NCI-H82 treated with DMSO at 0.1 percent for 48 hours (cell line): ENCODE measurements around the gene LRMDA.

Source experiments
- DNase-seq: peaks from one replicate; lab custom pipeline; 2025; ENCODE audit not compliant: unreplicated experiment; lab: John Stamatoyannopoulos, UW

Gene LRMDA

DNA sequence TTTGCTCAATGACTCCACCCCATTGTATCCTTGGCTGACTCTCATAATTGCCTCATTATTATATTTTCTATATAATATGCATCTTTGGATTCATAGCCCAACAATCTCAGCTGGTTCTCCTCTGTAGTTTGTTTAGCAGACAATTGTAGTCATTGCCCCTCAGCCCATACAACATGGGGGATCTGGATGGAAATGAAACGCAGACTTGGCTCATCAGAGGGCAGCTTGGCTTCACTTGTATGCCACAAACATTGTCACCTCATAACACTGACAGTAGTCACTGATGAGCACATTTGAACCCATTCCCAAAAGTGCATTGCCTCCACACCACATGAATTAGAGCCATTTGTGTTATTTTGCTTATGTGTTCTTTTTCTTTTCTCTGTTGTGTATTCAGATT lies 963.8 kb downstream of the LRMDA start:
- DNase-seq: no peak

DNA sequence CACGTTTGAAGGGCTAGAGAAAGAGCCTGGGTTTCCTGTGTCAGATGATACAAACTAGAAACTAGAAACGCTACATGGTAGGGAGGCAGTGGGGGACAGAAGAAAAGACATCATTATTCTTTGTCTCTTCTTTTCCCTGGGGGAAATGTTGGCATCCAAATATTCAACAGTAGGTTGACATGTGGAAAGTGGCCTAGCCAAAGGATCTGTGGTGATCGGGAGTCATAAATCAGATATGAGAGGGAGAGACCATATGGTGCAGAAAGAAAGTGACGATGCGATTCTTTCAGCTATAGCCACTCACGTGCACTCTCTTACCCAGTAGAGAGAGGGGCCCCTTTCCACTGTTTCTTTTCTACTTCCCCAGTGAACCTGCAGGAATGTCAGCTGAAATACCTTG lies 964.7 kb downstream of the LRMDA start:
- peak; percentile 14 for DNase-seq

DNA sequence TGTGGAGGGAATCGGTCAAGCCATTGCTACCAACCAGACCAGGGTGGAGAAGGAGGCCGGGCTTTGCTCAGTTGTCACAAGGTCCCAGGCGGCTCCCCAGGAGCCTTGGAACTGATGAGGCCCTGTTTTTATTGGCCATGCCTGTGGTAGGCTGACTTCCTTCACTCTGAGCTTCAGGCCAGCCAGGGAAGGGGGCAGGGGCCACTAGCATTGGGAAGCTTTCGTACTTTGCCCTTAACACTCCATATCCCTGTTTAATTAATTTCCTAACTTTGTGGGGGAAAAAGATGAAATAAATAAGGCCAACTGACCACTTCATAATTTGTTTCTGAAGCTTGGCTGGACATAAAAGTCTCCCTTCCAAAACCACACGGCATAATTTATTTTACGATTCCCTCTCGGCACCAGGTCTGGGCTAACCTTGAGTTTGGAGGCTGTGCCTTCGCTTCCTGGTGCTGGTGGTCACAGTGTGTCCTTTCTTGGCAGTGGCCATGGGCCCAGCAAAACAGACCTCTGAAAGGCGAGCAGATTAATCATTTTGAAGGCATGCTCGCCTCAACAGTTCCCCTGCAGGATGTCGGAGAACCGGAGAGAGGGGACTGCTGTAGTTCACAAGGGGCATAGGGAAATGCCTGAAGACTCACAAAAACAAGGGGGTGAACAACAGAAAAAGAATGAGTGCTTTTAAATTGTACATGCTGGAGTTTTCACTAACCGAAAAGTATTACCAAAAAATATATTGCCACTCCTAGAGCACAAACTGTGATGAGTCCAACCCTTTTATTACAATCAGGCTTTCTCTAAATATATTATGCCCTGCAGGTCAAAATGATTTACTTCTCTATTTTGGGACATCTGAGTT lies 966.0 kb downstream of the LRMDA start:
- no peak for DNase-seq

DNA sequence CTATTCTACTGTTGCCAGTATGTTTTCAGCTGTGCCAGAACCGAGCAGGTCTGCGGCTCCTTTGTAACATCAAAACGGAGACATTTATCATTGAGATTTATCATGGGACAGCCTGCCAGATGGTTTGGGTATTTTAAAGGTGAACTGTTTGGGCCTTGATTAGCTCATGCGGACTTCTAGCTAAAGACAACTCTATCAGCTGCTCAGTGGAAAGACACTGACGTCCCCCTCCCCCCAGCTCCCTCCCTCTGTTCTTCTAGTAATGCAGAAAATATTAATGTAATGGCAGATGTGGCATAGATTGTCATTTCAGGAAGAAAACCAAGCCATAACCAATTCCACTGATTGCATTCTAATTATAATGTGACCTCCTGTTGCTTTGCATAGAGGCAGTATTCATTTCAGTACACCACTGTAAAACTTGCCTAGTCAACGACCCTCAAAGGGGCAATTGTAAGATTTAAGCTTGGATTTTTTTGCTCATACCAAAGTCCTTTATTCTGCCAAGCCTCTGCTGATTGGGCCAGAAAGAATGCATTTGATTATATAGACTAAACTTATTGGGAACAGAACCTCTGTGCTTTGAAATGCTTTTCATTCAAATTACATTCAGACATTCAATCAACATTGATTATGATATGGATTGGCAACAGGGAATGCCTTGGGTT lies 966.8 kb downstream of the LRMDA start:
- peak; percentile 26 for DNase-seq

DNA sequence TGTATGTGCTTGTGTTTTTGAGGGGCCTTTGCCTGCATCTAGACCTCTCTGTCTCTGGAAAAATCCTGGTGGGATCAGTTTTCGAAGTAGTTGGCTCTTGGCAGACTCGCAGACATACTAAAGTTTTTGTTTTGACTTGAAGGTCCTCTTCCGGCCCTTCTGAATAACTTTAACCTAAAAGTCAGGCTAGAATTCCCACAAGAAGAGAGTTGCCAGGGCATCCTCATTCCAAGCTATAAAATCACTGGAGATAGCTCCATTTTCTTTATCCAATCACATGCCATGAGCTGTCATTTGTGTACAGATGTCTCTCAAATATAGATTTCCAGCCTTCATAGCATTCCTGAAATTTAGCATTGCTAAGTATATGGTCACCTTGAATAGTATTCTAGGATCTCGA lies 967.8 kb downstream of the LRMDA start:
- DNase-seq: no peak

DNA sequence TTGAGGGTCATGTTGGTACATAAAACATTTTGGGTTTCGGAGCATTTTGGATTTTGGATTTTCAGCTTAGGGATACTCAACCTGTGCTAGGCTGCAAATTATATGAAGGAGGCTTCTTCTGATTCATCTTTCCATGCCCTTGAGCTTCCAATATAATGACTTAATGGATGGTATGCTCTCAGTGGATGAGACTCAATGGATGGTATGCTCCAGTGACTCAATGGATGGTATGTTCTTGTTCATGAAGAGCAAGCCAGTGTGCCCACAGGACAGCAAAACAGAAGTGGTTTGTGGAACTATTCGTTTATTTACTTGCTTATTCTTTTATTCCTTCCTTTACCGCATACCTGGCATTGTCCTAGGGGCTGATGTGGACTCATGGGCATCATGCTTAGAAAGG lies 969.6 kb downstream of the LRMDA start:
- DNase-seq: no peak

DNA sequence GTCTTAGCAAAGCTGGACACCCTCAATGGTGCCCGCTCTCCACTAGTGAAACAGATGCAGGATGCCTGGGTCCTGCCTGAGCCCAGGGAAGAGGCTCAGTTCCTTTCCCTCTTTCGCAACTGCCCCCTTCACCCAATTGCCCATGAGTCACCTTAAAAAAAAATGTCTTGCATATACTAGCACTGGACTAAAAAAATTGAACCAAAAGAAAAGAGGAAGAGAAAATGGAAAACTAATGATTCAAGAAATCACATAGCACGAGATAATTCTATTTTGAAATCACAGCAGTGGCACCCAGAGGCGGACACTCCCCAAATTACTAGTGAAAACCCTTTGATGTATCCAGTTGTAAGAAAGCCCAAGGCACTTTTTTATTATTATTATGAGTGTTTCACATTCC lies 972.5 kb downstream of the LRMDA start:
- no peak for DNase-seq

DNA sequence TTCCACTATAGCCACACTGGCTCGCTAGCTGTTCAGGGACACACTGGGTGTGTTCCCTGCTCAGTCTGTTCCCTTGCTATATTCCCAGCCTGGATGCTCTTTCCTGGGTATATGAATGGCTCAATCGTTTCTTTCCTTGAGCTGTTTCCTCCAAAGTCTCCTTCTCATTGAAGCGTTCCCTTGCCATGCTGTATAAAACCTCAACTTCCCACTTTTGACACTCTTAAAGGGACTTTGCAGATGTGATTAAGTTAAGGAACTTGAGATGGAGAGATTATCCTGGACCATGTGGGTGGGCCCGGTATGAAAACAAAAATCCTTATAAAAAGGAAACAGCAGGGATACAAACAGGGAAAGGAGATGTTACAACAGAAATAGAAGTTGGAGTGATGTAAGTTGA lies 973.1 kb downstream of the LRMDA start:
- no peak for DNase-seq

DNA sequence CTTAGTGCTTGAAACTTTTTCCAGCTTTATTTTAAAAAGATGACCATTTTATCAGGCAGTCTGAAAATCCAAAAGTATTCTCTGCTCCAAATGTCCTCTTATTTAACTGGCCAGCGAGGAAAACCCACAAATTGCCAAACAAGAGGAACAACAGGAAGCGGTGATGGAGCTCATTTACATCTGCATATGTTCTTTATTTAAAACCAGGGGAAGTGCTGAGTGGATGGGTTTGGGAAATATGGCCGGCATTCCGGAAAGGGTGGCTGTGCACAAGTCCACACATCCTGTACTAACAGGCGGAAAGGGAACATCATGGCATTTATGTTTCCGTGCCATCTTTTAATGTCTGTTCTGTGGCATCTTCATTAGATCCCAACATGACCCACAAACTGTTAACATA lies 974.5 kb downstream of the LRMDA start:
- DNase-seq: no peak

DNA sequence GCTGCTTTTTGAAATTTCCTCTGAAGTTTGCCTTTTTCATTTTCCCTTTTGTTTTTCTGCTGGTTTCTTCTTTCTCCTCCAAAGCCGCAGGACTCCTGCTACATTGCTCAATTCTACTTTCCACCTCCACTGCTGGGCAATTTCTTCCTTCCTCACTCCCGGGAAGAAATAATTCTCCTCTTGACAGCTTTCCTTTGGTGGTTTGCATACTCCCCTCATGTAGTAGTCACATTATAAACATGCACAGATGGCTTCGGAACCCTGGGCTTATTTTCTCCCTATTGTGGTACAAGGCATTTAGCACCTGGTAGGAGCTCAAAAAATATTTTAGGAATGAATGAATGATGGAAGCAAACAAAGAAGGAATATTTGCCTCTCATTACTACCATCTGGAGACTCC lies 977.2 kb downstream of the LRMDA start:
- DNase-seq: no peak

DNA sequence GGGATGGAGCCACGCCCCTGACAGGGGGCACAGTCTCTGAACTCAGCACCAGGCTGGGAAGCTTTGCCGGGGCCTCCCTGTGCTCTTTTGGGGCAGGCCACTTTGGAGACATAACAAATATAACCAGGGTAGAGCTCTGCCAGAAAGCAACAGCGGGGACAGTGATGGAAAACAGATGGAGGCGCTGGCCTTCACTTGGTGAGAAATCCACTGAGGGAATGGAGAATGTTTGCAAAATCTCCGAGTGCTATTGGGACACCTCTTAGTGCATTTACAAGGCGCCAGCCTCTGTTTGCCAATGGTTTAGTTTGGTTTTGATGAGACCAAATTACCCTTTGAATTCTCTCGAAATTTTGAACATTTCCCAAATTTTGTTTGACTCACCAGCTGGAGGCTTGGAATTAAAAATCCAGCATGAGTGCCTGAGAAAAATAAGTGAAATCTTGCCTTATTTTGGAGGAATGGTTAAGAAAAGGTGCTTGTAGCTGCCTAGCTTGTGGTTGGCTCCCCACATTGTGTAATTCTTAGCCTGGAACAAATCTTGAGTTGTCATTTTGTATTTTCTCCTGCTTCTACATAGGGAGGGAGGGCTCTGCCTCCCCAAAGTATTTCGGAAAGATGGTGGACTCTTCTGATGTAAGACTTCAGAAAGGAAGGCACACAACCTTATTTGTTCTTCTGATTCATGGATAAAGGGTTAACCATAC lies 980.5 kb downstream of the LRMDA start:
- no peak for DNase-seq

DNA sequence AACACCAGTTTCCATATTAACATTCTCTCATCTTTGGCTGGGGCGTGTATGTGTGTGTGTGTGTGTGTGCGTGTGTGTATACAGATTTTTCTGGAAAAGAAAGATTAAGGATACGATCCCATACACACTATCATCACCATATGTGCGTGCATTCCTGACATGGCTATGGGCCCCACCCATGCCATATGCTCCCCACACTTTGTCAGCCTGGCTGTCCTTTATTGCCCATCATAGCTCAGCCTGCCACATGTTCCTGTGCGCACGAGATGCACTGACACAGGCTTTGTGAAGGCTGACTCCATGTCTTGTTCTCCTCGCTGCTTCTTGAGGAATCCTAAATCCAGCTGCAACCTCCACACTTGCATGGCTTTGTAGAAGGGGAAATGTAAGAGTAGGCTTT lies 984.1 kb downstream of the LRMDA start:
- DNase-seq: no peak

DNA sequence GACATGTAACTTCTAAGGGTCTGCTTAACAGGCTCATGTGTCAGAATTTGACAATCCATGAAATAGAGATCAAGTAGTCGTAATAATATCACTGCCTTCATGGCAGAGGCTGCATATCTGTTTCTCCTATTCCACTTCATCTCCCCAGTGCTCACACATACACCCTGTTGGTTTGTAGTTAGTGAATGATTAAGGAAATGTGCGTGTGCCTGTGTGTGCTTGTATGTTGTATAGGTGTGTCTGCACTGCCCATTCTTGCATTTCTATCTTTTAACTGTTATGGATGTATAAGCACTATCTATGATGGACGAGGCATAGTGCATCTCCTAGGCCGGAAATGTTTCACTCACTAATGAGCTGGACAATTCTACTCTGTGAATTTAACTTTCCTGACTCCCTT lies 985.2 kb downstream of the LRMDA start:
- DNase-seq: no peak

DNA sequence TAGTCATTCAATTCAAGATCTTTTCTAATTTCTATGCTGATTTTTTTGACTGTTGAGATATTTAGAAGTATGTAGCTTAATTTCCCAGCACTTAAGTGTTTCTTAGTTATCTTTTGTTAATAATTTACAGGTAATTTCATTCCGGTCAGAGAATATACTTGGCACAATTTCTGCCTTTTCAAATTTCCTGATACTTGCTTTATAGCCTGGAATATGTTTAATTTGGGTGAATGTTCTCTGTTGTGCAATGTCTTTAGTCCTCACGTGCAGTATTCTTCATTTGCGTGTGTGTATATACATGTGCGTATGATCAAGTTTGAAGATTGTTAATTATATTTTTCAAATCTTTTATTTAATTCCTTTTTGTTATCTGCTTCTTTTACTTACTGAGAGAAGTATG lies 989.3 kb downstream of the LRMDA start:
- DNase-seq: no peak

DNA sequence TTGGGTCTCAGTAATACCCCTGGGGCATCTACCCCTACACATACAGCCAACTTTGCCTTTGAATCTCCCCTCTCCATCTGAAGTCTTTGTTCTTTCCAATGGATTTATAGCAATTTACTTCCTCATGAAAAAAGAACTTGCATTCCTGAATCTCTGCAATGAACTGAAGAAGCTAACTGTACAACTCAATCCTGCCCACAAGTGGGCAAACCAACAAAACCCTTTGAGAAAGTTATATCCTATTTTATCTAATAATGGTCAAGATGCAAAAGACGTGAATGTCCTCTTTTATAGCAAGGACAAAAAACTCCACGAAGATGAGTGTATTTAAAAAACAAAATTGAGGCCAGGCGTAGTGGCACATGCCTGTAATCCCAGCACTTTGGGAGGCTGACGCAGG lies 991.3 kb downstream of the LRMDA start:
- DNase-seq: no peak

DNA sequence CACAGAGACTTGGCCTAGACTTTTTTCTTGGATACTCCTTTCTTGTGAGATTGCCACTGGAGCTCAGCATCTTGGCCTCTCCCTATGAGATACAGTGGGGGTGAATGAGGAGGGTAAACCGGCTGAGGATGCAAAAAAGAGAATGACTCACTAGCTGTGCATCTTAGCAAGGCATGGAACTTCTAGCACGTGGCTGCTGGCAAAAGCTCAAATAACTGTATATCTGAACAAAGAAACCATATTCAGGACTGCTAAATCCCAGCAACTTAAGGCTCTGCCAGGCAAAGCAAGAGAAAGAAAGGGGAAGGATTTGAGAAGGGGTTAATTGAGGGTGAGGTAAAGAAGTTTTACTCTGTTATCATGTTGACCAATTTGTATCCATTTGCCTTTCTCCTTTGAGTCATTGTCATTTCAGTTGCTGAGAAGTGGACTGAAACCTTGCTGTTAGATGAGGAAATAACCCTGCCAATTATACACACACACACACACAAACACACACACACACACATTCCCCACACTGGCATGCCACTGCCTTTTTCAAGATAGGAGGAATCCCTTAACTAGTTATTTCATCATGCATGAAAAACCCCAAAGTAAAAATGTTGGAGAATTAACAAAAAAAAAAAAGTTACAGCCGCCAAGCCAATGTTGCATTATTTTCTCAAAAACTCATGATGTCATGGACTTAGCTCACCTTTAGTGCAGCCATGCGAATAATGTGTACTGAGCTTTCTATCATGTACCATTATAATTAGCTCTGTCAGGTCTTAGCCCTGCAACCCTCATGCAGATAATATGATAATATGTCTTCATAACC lies 997.3 kb downstream of the LRMDA start:
- DNase-seq: no peak

DNA sequence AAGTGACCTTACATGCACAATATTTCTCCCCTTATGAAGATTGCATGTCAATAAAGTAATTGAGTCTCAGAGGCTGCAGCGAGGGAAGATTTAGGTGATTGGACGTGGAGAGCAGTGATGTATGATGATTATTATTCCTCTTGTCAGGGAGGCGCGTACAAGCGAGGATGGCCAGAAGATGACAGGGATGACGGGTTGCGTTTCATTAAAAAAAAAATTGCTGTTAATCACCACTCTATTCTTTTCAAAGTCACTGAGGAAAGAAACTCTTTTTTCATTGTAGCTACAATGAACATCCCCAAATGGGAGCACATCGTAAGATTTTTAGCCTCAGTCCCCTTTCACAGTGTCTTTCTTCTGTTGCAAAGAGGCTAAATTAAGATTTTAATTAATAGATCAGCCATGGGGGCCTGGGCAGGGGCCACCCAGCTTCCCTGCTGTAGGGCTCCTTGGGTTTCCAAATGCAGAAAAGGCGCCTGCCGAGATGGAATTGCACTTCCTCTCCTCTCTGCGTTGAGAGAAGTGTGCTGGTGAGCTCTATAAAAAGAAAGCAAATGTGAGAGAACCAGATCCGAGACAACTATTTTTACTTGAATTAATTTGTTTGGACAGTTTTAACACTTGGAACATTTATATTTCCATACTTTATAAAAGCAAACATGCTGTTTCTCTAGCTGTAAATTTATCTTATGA lies 998.1 kb downstream of the LRMDA start:
- no peak for DNase-seq

DNA sequence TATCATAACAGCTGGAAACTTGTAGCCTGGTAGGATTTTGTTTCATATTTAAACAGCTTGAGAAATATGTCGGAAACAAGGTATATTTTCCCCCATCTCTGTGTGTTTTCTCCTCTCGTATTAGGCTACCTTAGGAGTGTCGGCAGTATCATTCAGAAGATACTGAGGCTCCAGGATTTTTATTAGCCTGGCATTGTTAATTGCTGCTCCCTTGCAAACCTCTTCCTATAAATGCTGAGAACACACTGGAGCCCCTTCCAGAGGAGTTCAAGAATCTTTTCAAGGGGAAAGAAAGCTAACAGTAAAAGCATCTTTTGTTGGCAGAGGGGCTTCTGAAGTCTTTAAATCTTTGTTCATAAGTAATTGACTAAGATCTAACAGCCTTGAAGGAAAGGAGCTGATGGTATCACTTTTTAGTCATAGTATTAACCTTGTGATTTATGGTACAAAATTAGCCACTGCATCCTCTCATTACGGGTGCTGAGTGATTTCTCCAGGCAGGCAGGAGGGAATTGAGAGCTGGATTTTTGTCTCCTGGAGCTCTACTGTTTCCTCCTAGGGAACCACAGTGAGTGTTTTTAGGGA lies 998.7 kb downstream of the LRMDA start:
- no peak for DNase-seq

DNA sequence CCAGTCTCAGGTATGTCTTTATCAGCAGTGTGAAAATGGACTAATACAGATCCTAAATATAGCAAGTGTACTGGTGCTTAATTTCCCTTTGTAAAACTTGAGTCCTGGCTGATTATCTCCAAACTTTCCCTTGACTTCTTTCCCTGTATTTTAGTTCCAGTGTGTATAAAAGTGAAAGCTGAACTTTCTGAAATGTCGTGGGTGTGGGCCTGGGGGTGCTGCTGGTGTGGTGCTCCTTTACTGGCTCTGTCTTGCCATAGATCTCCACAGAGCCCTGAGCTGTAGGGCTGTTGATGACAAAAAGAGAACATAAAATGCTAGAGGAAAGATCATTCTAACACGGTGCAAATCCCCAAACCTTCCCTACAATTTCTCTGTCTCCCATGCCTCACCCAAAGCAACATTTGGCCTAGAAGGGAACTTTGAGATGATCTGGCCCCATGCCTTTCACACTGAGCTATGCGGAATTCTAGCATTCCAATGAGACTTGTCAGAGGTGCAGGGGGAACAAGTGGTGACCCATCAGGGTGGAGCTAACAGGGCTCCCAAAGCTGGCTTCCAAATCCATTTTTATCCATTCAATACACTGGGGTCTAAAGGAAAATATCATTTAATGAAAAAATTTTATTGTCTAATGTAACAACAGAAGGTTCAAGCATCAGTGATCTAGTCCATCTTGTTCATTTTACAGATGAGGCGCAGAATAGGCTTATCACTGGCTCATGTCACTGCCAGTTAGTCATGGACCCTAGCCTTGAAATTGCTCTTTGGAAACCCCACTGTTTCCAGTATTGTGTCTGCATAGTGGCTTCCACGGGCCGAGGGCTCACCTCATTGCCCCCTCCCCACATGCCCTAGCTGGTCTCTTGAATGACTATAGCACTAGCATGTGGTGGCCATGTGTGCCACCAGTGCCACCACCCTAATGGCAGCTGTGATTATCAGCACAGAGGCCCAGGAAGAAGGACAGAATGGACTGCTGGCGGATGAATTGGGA lies 1000.9 kb downstream of the LRMDA start:
- no peak for DNase-seq
